ENCODE measurements around the gene GCNT2. TPM values are rescaled to one million over a fixed set of nuclear protein-coding genes. Genes with fewer than 3 reads are reported as not detected.
"Not testable (repeated sequence)": the region's sequence is repeated elsewhere in the genome, so short reads cannot be mapped to it uniquely, and the experiment has no call there.

Gene GCNT2
- polyA plus RNA-seq, 3 donors, result 3.5 to 10.0 (median 4.3) TPM

- H2AFZ ChIP-seq (ENCODE audit: insufficient read depth, low read depth, low read length, poor library complexity, severe bottlenecking), result no peak overlapping the region
- no peaks in the 10 kb centered on the region for H3K36me3 Mint-ChIP-seq
- no peak for TF ChIP-seq CTCF (IDR thresholded peaks at IDR 0.05)
- peaks cover 0 to 7% of the 10 kb centered on the region in 2 donors for H3K9me3 ChIP-seq (replicated peaks in 1 of 2; ENCODE audit: control insufficient read depth in 1 of 2, insufficient read depth in 1 of 2, low read length in 2 of 2)
- H3K4me1 Mint-ChIP-seq, result peaks cover 5% of the 10 kb centered on the region
- no peak for DNase-seq
- H3K9me3 Mint-ChIP-seq, result peaks cover 6 to 18% (median 9%) of the 10 kb centered on the region in 7 donors
- no peaks in the 10 kb centered on the region for H4K20me1 ChIP-seq (ENCODE audit: insufficient read depth, low read length)
- no peak overlapping the region for H3K4me3 Mint-ChIP-seq
- intact Hi-C loops (cut with micrococcal nuclease), result no loop called here
- H3K4me1 ChIP-seq (ENCODE audit: control insufficient read depth in 1 of 2, insufficient read depth in 2 of 2, low read length in 2 of 2), result no peaks in the 10 kb centered on the region
- H3K27me3 Mint-ChIP-seq (ENCODE audit: low read depth in 3 of 3), result peaks cover 1 to 8% (median 4%) of the 10 kb centered on the region in 3 donors
- peaks cover 0 to 4% of the 10 kb centered on the region in 2 donors for H3K27me3 ChIP-seq (ENCODE audit: control insufficient read depth in 2 of 2, insufficient read depth in 2 of 2, low read length in 2 of 2)
- WGBS (ENCODE audit: insufficient coverage), result 77% methylated on average over 44 of the region's 44 CpGs
- H3K4me3 ChIP-seq (replicated peaks in 1 of 3; ENCODE audit: low read depth in 2 of 3, low read length in 3 of 3), result no peak overlapping the region
- H3K36me3 ChIP-seq (replicated peaks in 1 of 2; ENCODE audit: control insufficient read depth in 1 of 2, insufficient read depth in 2 of 2, low read length in 2 of 2), result no peaks in the 10 kb centered on the region
- H3K4me2 ChIP-seq (replicated peaks; ENCODE audit: extremely low read depth, low read length, poor library complexity, severe bottlenecking), result no peak overlapping the region
- H3K27ac Mint-ChIP-seq, result no peak overlapping the region
- H3K79me2 ChIP-seq (ENCODE audit: insufficient read depth, low read length), result no peaks in the 10 kb centered on the region
- no peak overlapping the region for H3K27ac ChIP-seq (ENCODE audit: low read depth in 1 of 2, low read length in 2 of 2)
- no peak overlapping the region for H3K9ac ChIP-seq (ENCODE audit: insufficient read depth, low read length, poor library complexity, severe bottlenecking)
Observed at GRCh38 chr6:10487668-10488327, 33.4 kb upstream of the GCNT2 start.

DNA sequence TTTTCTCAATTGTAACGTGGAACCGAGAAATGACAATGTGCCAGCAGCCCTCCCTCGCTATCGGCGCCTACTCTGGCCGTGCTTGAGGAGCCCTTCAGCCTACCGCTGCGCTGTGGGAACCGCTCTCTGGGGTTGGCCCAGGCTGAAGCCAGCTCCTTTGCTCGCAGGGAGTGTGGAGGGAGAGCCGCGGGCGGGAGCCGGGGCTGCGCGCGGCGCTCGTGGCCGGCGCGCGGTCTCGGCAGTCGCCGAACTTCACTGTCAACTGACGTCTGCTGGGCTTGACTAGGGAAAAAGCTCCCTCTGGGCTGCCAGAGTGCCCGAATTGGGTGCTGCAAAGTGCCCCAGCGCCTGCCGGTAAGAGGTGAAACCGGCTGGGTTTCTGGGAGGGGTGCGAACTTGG, 29.7 kb upstream of the GCNT2 start:
- Mint-ChIP-seq H3K9me3 (peaks cover 7 to 21% (median 12%) of the 10 kb centered on the region in 7 donors), H3K27me3 (ENCODE audit: low read depth in 3 of 3) (peaks cover 4 to 21% (median 7%) of the 10 kb centered on the region in 3 donors), H3K4me1 (peaks cover 10% of the 10 kb centered on the region), H3K36me3 (no peaks in the 10 kb centered on the region), H3K4me3 (no peak overlapping the region), H3K27ac (no peak overlapping the region)
- Histone ChIP-seq H4K20me1 (ENCODE audit: insufficient read depth, low read length) (no peaks in the 10 kb centered on the region), H3K27me3 (ENCODE audit: control insufficient read depth in 2 of 2, insufficient read depth in 2 of 2, low read length in 2 of 2) (peaks cover 0 to 4% of the 10 kb centered on the region in 2 donors), H3K36me3 (replicated peaks in 1 of 2; ENCODE audit: control insufficient read depth in 1 of 2, insufficient read depth in 2 of 2, low read length in 2 of 2) (no peaks in the 10 kb centered on the region), H3K4me2 (replicated peaks; ENCODE audit: extremely low read depth, low read length, poor library complexity, severe bottlenecking) (no peak overlapping the region), H3K79me2 (ENCODE audit: insufficient read depth, low read length) (no peaks in the 10 kb centered on the region), H3K4me3 (replicated peaks in 1 of 3; ENCODE audit: low read depth in 2 of 3, low read length in 3 of 3) (no peak overlapping the region), H2AFZ (ENCODE audit: insufficient read depth, low read depth, low read length, poor library complexity, severe bottlenecking) (no peak overlapping the region), H3K9ac (ENCODE audit: insufficient read depth, low read length, poor library complexity, severe bottlenecking) (no peak overlapping the region), H3K9me3 (replicated peaks in 1 of 2; ENCODE audit: control insufficient read depth in 1 of 2, insufficient read depth in 1 of 2, low read length in 2 of 2) (peaks cover 0 to 3% of the 10 kb centered on the region in 2 donors), H3K4me1 (ENCODE audit: control insufficient read depth in 1 of 2, insufficient read depth in 2 of 2, low read length in 2 of 2) (no peaks in the 10 kb centered on the region), H3K27ac (ENCODE audit: low read depth in 1 of 2, low read length in 2 of 2) (no peak overlapping the region)
- intact Hi-C loops (cut with micrococcal nuclease), result no loop called here
- 97% methylated on average over 31 of the region's 32 CpGs for WGBS (ENCODE audit: insufficient coverage)
- no peak for TF ChIP-seq CTCF (IDR thresholded peaks at IDR 0.05)
- DNase-seq, result no peak

GRCh38 chr6:10491905-10492304, 29.2 kb upstream of the GCNT2 start:
- peaks cover 4 to 21% (median 7%) of the 10 kb centered on the region in 3 donors for H3K27me3 Mint-ChIP-seq (ENCODE audit: low read depth in 3 of 3)
- H3K27me3 ChIP-seq (ENCODE audit: control insufficient read depth in 2 of 2, insufficient read depth in 2 of 2, low read length in 2 of 2); H3K4me1 Mint-ChIP-seq; H3K4me1 ChIP-seq (ENCODE audit: control insufficient read depth in 1 of 2, insufficient read depth in 2 of 2, low read length in 2 of 2); DNase-seq; H3K9me3 ChIP-seq (replicated peaks in 1 of 2; ENCODE audit: control insufficient read depth in 1 of 2, insufficient read depth in 1 of 2, low read length in 2 of 2); H3K9ac ChIP-seq (ENCODE audit: insufficient read depth, low read length, poor library complexity, severe bottlenecking); H3K36me3 Mint-ChIP-seq; H3K27ac Mint-ChIP-seq; intact Hi-C loops (cut with micrococcal nuclease); H3K36me3 ChIP-seq (replicated peaks in 1 of 2; ENCODE audit: control insufficient read depth in 1 of 2, insufficient read depth in 2 of 2, low read length in 2 of 2); H4K20me1 ChIP-seq (ENCODE audit: insufficient read depth, low read length); H3K4me2 ChIP-seq (replicated peaks; ENCODE audit: extremely low read depth, low read length, poor library complexity, severe bottlenecking); H3K4me3 ChIP-seq (replicated peaks in 1 of 3; ENCODE audit: low read depth in 2 of 3, low read length in 3 of 3); H3K79me2 ChIP-seq (ENCODE audit: insufficient read depth, low read length); H3K27ac ChIP-seq (ENCODE audit: low read depth in 1 of 2, low read length in 2 of 2); H2AFZ ChIP-seq (ENCODE audit: insufficient read depth, low read depth, low read length, poor library complexity, severe bottlenecking); H3K4me3 Mint-ChIP-seq: not testable (repeated sequence)
- WGBS (ENCODE audit: insufficient coverage), result 100% methylated on average over 1 of the region's 3 CpGs
- peaks cover 7 to 21% (median 12%) of the 10 kb centered on the region in 7 donors for H3K9me3 Mint-ChIP-seq
